IPS-NIHi11 (cell line): ENCODE data around the gene CELA3A.

ENCODE experiments used
- DNase-seq: peaks from one replicate; pipeline ENCODE4 v3.0.0; 2012; ENCODE audit warnings: mixed read lengths, low spot score

Gene CELA3A

GRCh38 chr1:22050330-22050729 lies 48.9 kb downstream of the CELA3A start:
- DNase-seq = no peak

GRCh38 chr1:22051607-22052114 lies 50.2 kb downstream of the CELA3A start:
- no peak for DNase-seq

GRCh38 chr1:22052115-22053016 lies 50.9 kb downstream of the CELA3A start, which contains the start of gene CDC42:
Gene CDC42, plus strand, starts transcription at chr1:22052709. Its CDS starts 25,770 bp downstream, at chr1:22078479.
- DNase-seq = peak; percentile 95

GRCh38 chr1:22053017-22053860 lies 51.8 kb downstream of the CELA3A start:
- peak; percentile 77 for DNase-seq

GRCh38 chr1:22053861-22054770 lies 52.7 kb downstream of the CELA3A start:
- no peak for DNase-seq

- no peak for DNase-seq
Measured at GRCh38 chr1:22055463-22055862, 54.0 kb downstream of the CELA3A start.

- no peak for DNase-seq
Measured at GRCh38 chr1:22056043-22056442, 54.6 kb downstream of the CELA3A start.

GRCh38 chr1:22056936-22057335 lies 55.5 kb downstream of the CELA3A start:
- no peak for DNase-seq

- DNase-seq = no peak
Measured at GRCh38 chr1:22057861-22058260, 56.4 kb downstream of the CELA3A start.
